GM18870 (cell line): Measurements from ENCODE around the gene RGS7.
"Not testable (repeated sequence)": the region's sequence is repeated elsewhere in the genome, so short reads cannot be mapped to it uniquely, and the experiment has no call there.

Experiments
- ATAC-seq: cut with Tn5 transposase; IDR thresholded peaks from one replicate; pipeline ENCODE4 v1.9.1; 2021; ENCODE audit warnings: moderate library complexity; ENCODE audit not compliant: unreplicated experiment

The RGS7 gene

GRCh38 chr1:240743705-240744104, 613.3 kb downstream of the RGS7 start:
- no peak for ATAC-seq

- ATAC-seq: no peak
These were observed 617.3 kb downstream of the RGS7 start for GRCh38 chr1:240739754-240740153.

DNA sequence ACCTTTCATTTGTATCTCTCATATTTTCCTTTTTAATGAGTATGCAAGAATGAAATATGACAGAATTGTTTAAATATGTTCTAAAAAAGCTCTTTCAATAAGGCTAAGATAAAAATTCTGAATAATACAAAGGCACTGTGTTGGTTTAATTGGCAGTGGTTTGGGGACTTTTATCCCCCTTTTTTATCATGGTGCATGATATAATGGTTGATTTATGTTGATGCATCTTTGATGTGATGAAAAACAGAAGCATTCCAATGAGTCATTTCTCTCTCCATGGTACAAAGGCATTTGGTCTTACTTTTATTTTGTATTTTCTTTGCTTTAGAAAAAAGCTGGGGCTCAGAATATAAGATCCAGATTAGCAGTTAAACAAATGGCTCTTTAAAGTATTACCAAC, 617.9 kb downstream of the RGS7 start:
- ATAC-seq: no peak

DNA sequence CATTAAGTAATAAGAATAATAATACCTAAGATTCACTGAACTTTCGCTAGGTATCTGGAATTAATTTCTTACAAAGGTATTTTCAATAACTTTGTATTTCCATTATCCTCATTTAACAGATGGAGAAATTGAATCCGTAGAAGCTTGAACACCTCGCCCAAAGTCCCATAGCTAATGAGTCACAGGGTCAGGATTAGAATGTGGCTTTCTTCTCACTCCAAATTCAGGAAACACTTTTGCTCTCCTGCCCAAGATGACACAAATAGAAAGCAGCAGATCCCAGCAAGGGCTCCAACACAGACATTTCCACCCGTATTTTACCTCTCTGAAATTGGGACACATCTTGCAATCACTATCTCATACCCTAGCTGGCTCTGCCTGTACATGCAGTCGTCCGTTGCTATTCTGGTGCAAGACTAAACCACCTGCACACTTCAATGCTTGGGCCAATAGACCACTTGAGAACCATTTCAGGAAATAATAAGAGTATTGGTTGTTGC, 619.2 kb downstream of the RGS7 start:
- no peak for ATAC-seq

GRCh38 chr1:240737298-240737697, 619.7 kb downstream of the RGS7 start:
- no peak for ATAC-seq

DNA sequence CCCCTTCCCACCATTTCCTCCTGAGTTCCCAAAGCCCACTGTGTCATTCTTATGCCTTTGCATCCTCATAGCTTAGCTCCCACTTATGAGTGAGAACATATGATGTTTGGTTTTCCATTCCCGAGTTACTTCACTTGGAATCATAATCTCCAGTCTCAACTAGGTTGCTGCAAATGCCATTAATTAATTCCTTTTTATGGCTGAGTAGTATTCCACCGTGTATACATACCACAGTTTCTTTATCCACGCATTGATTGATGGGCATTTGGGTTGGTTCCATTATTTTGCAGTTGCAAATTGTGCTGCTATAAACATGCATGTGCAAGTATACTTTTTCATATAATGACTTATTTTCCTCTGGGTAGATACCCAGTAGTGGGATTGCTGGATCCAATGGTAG, 622.3 kb downstream of the RGS7 start:
- not testable (repeated sequence) for ATAC-seq

DNA sequence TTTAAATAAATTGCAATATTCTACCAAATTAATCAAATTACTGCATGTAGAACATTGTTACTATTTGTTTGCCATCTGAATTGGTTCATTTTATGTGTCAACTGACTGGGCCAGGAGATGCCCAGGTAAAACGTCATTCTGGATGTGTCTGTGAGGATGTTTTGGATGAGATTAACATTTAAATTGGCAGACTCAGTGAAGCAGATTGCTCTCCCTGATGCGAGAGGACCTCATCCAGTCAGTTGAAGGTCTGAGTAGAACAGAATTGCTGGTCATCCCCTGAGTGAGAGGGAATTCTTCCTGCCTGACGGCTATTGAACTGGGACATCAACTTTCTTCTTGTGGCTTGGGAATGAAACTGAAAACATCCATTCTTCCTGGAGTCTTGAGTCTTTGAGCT, 623.0 kb downstream of the RGS7 start:
- ATAC-seq: no peak

GRCh38 chr1:240732390-240732789, 624.6 kb downstream of the RGS7 start:
- ATAC-seq: peak; percentile 78
